Heart right ventricle (tissue), 16 donors: ENCODE measurements around the gene AGAP5. TPM values are rescaled to one million over a fixed set of nuclear protein-coding genes. Genes with fewer than 3 reads are reported as not detected.

Experiments used
- ATAC-seq, 8 donors: fragments of 200-7000 bp; cut with Tn5 transposase; one replicate each; pipeline ENCODE4 v1.9.1; 2020; ENCODE audit warnings: mild to moderate bottlenecking in 8 of 8, moderate library complexity in 8 of 8, moderate number of reproducible peaks in 1 of 8
- DNase-seq, 2 donors: peaks; one replicate each; pipeline ENCODE4 v3.0.0-alpha.2; 2020
- H3K27ac ChIP-seq, 10 donors: fragments of 200-600 bp; sonication (generic) in 2 of 10; one replicate each; pipeline versions ENCODE4 v1.5.0 to v1.8.0; 2020 to 2022; ENCODE audit warnings: mild to moderate bottlenecking in 3 of 10
- H3K27me3 ChIP-seq, 7 donors: fragments of 200-600 bp; one replicate each; pipeline ENCODE4 v1.8.0; 2021 to 2022; ENCODE audit warnings: mild to moderate bottlenecking in 2 of 7
- H3K36me3 ChIP-seq, 9 donors: fragments of 200-600 bp; sonication (generic) in 1 of 9; one replicate each; pipeline versions ENCODE4 v1.5.0 to v1.8.0; 2020 to 2022; ENCODE audit warnings: mild to moderate bottlenecking in 2 of 9
- H3K4me1 ChIP-seq, 9 donors: fragments of 200-600 bp; sonication (generic) in 1 of 9; one replicate each; pipeline versions ENCODE4 v1.5.0 to v1.8.0; 2020 to 2022; ENCODE audit warnings: mild to moderate bottlenecking in 4 of 9
- H3K4me3 ChIP-seq, 10 donors: fragments of 200-600 bp; sonication (generic) in 2 of 10; one replicate each; pipeline versions ENCODE4 v1.5.0 to v1.8.0; 2020 to 2022; ENCODE audit warnings: mild to moderate bottlenecking in 7 of 10, moderate library complexity in 2 of 10
- H3K9me3 ChIP-seq, 11 donors: fragments of 200-600 bp in 10 of 11; sonication (generic) in 2 of 11; one replicate each; pipeline versions ENCODE4 v1.5.0 to v1.8.0; 2013 to 2022; ENCODE audit warnings: mild to moderate bottlenecking in 2 of 11, control low read depth in 1 of 11, moderate library complexity in 1 of 11
- CTCF ChIP-seq, 9 donors: fragments of 200-600 bp; sonication (generic) in 2 of 9; IDR thresholded peaks; one replicate each; pipeline versions ENCODE4 v1.5.0 to v1.8.0; 2021 to 2022; ENCODE audit warnings: antibody characterized with exemption in 9 of 9, mild to moderate bottlenecking in 5 of 9, moderate library complexity in 1 of 9
- WGBS, 2 donors: extraction: QIAGEN DNeasy Blood & Tissue Kit; methylation state at CpG; one replicate each; pipeline ENCODE4 v1.1.7; 2013; ENCODE audit warnings: inconsistent platforms in 1 of 2; 5-methylcytosine and 5-hydroxymethylcytosine counted together
- intact Hi-C, 10 donors: fragments of 100-400 bp; cut with DNase I; formaldehyde crosslinking; loops; one replicate each; pipeline versions ENCODE4 v1.11.1 to v1.14.2; 2022
- polyA plus RNA-seq, 2 donors: library from polyadenylated mRNA; stranded (reverse); fragments of 200-250 nt; gene quantifications; one replicate each; pipeline ENCODE4 v1.2.3, GENCODE V29; 2013
- total RNA-seq, 10 donors: library from RNA; stranded (reverse); fragmentation: NEBNext Ultra II Directional in 3 of 10; extraction: Animal tissue kit (Norgen Biotek cat#: 25700) in 3 of 10; gene quantifications; one replicate each; pipeline versions ENCODE4 v1.2.1 to v1.2.4, GENCODE V29; 2021 to 2023
- donor health status: Arrhythmogenic right ventricular cardiomyopathy.
- donor health status: ischemic (EF 13 %, LVEDD 7.1; RV severe dilation, severe dysfunction).
- donor health status: healthy with polysubstance abuse.
- donor health status: DM: no; HTN: yes; CAD: no.
- donor health status: DM: no; HTN: no; CAD: no.
- donor health status: ischemic (EF 25% LVEDD 6.9; RV normal size, moderate dysfunction).
- donor health status: ischemic (EF 25% LVEDD 5.7; RV mildly dilated, moderate dysfunction).
- donor health status: healthy.
- donor health status: DM: yes; HTN: yes; CAD: no.
- donor health status: Ischemic cardiomyopathy.
- donor health status: ischemic (EF 35%, LVEDD 5.7; RV mildly dilated, moderate dysfunction).
- donor health status: nonischemic (EF 11% LVEDD 7.7; RV severe dilation, severe dysfunction).
- donor health status: DM: yes; HTN: yes; CAD: no.
- donor health status: PGD.
- donor health status: ischemic (EF 29% LVEDD 5.4; RV normal size, mild dysfunction).
- donor health status: nonischemic (EF 23%, LVEDD 6.1; RV moderate dilation, normal function).

Gene AGAP5
- total and polyA plus RNA-seq, 12 donors: 1.8 to 15.1 (median 3.4) TPM

GRCh38 chr10:73648975-73649829 lies 48.7 kb downstream of the AGAP5 start:
- ATAC-seq (peak in 4 of 8 donors; percentile 3 to 47 (median 24)), DNase-seq (no peak)
- Histone ChIP-seq H3K36me3 (peaks cover 0 to 4% (median 0%) of the 10 kb centered on the region in 9 donors), H3K27me3 (no peaks in the 10 kb centered on the region), H3K4me1 (peaks cover 7 to 59% (median 32%) of the 10 kb centered on the region in 9 donors), H3K4me3 (peak overlapping the region; percentile 12 to 87 (median 61)), H3K9me3 (no peaks in the 10 kb centered on the region), H3K27ac (peak overlapping the region; percentile 73 to 97 (median 88))
- intact Hi-C loops: loop anchor here in 2 of 10 donors (5.0 kb wide), 1 partner anchor 83 kb away; no protein-coding TSS in a partner anchor
- 34 to 45% methylated on average over 4 of the region's 4 CpGs for WGBS, 2 donors
- TF ChIP-seq CTCF (IDR thresholded peaks at IDR 0.05): no peak

- 17 to 22% methylated on average over 34 to 35 of the region's 35 CpGs for WGBS, 2 donors
- peak; percentile 0 to 28 (median 4) for ATAC-seq
- TF ChIP-seq CTCF (IDR thresholded peaks at IDR 0.05): no peak
- H3K4me1 ChIP-seq: peaks cover 4 to 63% (median 31%) of the 10 kb centered on the region in 9 donors
- no peaks in the 10 kb centered on the region for H3K36me3 ChIP-seq
- H3K9me3 ChIP-seq: no peaks in the 10 kb centered on the region
- no peaks in the 10 kb centered on the region for H3K27me3 ChIP-seq
- peak in 1 of 2 donors; percentile 47 for DNase-seq
- H3K4me3 ChIP-seq: peak overlapping the region; percentile 45 to 87 (median 61)
- intact Hi-C loops: loop anchor here in 2 of 10 donors (5.0 kb wide), 1 partner anchor 84 kb away; no protein-coding TSS in a partner anchor
- peak overlapping the region; percentile 73 to 97 (median 88) for H3K27ac ChIP-seq
These were observed 49.8 kb downstream of the AGAP5 start for GRCh38 chr10:73647875-73648651.

- peak overlapping the region; percentile 45 to 87 (median 61) for H3K4me3 ChIP-seq
- no peaks in the 10 kb centered on the region for H3K9me3 ChIP-seq
- no peaks in the 10 kb centered on the region for H3K36me3 ChIP-seq
- intact Hi-C loops: loop anchor here in 2 of 10 donors (5.0 kb wide), 1 partner anchor 85 kb away; no protein-coding TSS in a partner anchor
- TF ChIP-seq CTCF (IDR thresholded peaks at IDR 0.05): no peak
- peak overlapping the region; percentile 73 to 97 (median 88) for H3K27ac ChIP-seq
- ATAC-seq (peak in 2 of 8 donors; percentile 4 to 10), DNase-seq (peak in 1 of 2 donors; percentile 63)
- H3K4me1 ChIP-seq: peaks cover 4 to 58% (median 31%) of the 10 kb centered on the region in 9 donors
- H3K27me3 ChIP-seq: no peaks in the 10 kb centered on the region
- WGBS, 2 donors: 8 to 13% methylated on average over 32 of the region's 32 CpGs
These were observed 50.6 kb downstream of the AGAP5 start for GRCh38 chr10:73647211-73647874.
